GM19455 (cell line): Measurements from ENCODE around the gene MAP6D1.

ENCODE experiments used
- ATAC-seq: cut with Tn5 transposase; IDR thresholded peaks from one replicate; pipeline ENCODE4 v1.9.1; 2021; ENCODE audit not compliant: unreplicated experiment

The MAP6D1 gene

GRCh38 chr3:183825456-183826161, at the start of gene MAP6D1:
MAP6D1 (minus strand) TSS chr3:183825577; CDS start chr3:183825547, 30 bp downstream.
- no peak for ATAC-seq

GRCh38 chr3:183873914-183874313, 48.5 kb upstream of the MAP6D1 start:
- ATAC-seq, result no peak

GRCh38 chr3:183871541-183871940, 46.2 kb upstream of the MAP6D1 start:
- no peak for ATAC-seq

GRCh38 chr3:183870563-183870962, 45.2 kb upstream of the MAP6D1 start:
- no peak for ATAC-seq

GRCh38 chr3:183868796-183869195, 43.4 kb upstream of the MAP6D1 start:
- no peak for ATAC-seq

GRCh38 chr3:183862610-183863009, 37.2 kb upstream of the MAP6D1 start:
- no peak for ATAC-seq

GRCh38 chr3:183857863-183858262, 32.5 kb upstream of the MAP6D1 start:
- no peak for ATAC-seq

GRCh38 chr3:183854318-183855035, 29.1 kb upstream of the MAP6D1 start:
- no peak for ATAC-seq

GRCh38 chr3:183845608-183846288, 20.4 kb upstream of the MAP6D1 start:
- no peak for ATAC-seq

- ATAC-seq, result no peak
Observed at GRCh38 chr3:183845090-183845489, 19.7 kb upstream of the MAP6D1 start.

- ATAC-seq, result no peak
Observed at GRCh38 chr3:183844606-183845005, 19.2 kb upstream of the MAP6D1 start.

- ATAC-seq, result no peak
Observed at GRCh38 chr3:183839751-183840150, 14.4 kb upstream of the MAP6D1 start.

- ATAC-seq, result no peak
Observed at GRCh38 chr3:183837894-183838293, 12.5 kb upstream of the MAP6D1 start.

GRCh38 chr3:183837390-183837789, 12.0 kb upstream of the MAP6D1 start:
- no peak for ATAC-seq

- ATAC-seq, result no peak
Observed at GRCh38 chr3:183833516-183833915, 8.1 kb upstream of the MAP6D1 start.

GRCh38 chr3:183830187-183830586, 4.8 kb upstream of the MAP6D1 start:
- no peak for ATAC-seq

- no peak for ATAC-seq
Observed at GRCh38 chr3:183829466-183829865, 4.1 kb upstream of the MAP6D1 start.

GRCh38 chr3:183828538-183828870, 3.1 kb upstream of the MAP6D1 start:
- ATAC-seq, result no peak

- ATAC-seq, result no peak
Observed at GRCh38 chr3:183827809-183828537, 2.6 kb upstream of the MAP6D1 start.

- ATAC-seq, result no peak
Observed at GRCh38 chr3:183826448-183827250, 1.3 kb upstream of the MAP6D1 start.
